ENCODE measurements around the gene RBM20. TPM values are rescaled to one million over a fixed set of nuclear protein-coding genes. Genes with fewer than 3 reads are reported as not detected.

Gene RBM20
- total and polyA plus RNA-seq, 10 of the 15 experiments (the other 5 are each of a cell fraction or from before 2014, with no cell fraction given) = 0.04 to 0.26 (median 0.15) TPM

- TF ChIP-seq, protein P1, sequence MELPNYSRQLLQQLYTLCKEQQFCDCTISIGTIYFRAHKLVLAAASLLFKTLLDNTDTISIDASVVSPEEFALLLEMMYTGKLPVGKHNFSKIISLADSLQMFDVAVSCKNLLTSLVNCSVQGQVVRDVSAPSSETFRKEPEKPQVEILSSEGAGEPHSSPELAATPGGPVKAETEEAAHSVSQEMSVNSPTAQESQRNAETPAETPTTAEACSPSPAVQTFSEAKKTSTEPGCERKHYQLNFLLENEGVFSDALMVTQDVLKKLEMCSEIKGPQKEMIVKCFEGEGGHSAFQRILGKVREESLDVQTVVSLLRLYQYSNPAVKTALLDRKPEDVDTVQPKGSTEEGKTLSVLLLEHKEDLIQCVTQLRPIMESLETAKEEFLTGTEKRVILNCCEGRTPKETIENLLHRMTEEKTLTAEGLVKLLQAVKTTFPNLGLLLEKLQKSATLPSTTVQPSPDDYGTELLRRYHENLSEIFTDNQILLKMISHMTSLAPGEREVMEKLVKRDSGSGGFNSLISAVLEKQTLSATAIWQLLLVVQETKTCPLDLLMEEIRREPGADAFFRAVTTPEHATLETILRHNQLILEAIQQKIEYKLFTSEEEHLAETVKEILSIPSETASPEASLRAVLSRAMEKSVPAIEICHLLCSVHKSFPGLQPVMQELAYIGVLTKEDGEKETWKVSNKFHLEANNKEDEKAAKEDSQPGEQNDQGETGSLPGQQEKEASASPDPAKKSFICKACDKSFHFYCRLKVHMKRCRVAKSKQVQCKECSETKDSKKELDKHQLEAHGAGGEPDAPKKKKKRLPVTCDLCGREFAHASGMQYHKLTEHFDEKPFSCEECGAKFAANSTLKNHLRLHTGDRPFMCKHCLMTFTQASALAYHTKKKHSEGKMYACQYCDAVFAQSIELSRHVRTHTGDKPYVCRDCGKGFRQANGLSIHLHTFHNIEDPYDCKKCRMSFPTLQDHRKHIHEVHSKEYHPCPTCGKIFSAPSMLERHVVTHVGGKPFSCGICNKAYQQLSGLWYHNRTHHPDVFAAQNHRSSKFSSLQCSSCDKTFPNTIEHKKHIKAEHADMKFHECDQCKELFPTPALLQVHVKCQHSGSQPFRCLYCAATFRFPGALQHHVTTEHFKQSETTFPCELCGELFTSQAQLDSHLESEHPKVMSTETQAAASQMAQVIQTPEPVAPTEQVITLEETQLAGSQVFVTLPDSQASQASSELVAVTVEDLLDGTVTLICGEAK (IDR thresholded peaks at IDR 0.05; ENCODE audit: borderline replicate concordance) = no peak
- TF ChIP-seq NFIC (IDR thresholded peaks at IDR 0.05; ENCODE audit: low read depth, low read length) (peak; percentile 94), RFX5 (IDR thresholded peaks at IDR 0.05; ENCODE audit: low read depth, low read length) (no peak), YBX1 (IDR thresholded peaks at IDR 0.05) (peak; percentile 71; the same call in 1 of the 2 replicates), GABPA (IDR thresholded peaks at IDR 0.05; ENCODE audit: low read depth) (no peak), SIN3A (IDR thresholded peaks at IDR 0.05; ENCODE audit: low read depth, low read length) (no peak), CHD2 (IDR thresholded peaks at IDR 0.05; ENCODE audit: borderline replicate concordance, low read depth, low read length) (peak; percentile 68; the same call in 1 of the 2 replicates), NR2F1 (conservative IDR thresholded peaks at IDR 0.05) (peak; percentile 98), REST (IDR thresholded peaks at IDR 0.05; ENCODE audit: low read depth, low read length) (no peak), EED (IDR thresholded peaks at IDR 0.05; ENCODE audit: low read depth) (peak; percentile 97), FOS (IDR thresholded peaks at IDR 0.05; ENCODE audit: borderline replicate concordance, extremely low read depth, insufficient read length) (no peak), RCOR1 (conservative IDR thresholded peaks at IDR 0.05; ENCODE audit: low read depth, low read length) (no peak), ZZZ3 (IDR thresholded peaks at IDR 0.05; ENCODE audit: control insufficient read depth, insufficient read length, low read depth) (no peak), NFYB (IDR thresholded peaks at IDR 0.05; ENCODE audit: insufficient read depth, low read depth, low read length) (no peak), CEBPB (IDR thresholded peaks at IDR 0.05; ENCODE audit: borderline replicate concordance in 1 of 2, low read depth in 2 of 2, low read length in 2 of 2) (peak in 1 of 2 experiments; percentile 49; a peak in 1 of 4 replicates), KAT2A (conservative IDR thresholded peaks at IDR 0.05; ENCODE audit: control insufficient read depth, low read depth, low read length) (no peak)
- TF ChIP-seq, protein P2, sequence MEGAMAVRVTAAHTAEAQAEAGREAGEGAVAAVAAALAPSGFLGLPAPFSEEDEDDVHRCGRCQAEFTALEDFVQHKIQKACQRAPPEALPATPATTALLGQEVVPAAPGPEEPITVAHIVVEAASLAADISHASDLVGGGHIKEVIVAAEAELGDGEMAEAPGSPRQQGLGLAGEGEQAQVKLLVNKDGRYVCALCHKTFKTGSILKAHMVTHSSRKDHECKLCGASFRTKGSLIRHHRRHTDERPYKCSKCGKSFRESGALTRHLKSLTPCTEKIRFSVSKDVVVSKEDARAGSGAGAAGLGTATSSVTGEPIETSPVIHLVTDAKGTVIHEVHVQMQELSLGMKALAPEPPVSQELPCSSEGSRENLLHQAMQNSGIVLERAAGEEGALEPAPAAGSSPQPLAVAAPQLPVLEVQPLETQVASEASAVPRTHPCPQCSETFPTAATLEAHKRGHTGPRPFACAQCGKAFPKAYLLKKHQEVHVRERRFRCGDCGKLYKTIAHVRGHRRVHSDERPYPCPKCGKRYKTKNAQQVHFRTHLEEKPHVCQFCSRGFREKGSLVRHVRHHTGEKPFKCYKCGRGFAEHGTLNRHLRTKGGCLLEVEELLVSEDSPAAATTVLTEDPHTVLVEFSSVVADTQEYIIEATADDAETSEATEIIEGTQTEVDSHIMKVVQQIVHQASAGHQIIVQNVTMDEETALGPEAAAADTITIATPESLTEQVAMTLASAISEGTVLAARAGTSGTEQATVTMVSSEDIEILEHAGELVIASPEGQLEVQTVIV (IDR thresholded peaks at IDR 0.05; ENCODE audit: borderline replicate concordance, partially characterized antibody) = no peak
- TF ChIP-seq, protein P3, sequence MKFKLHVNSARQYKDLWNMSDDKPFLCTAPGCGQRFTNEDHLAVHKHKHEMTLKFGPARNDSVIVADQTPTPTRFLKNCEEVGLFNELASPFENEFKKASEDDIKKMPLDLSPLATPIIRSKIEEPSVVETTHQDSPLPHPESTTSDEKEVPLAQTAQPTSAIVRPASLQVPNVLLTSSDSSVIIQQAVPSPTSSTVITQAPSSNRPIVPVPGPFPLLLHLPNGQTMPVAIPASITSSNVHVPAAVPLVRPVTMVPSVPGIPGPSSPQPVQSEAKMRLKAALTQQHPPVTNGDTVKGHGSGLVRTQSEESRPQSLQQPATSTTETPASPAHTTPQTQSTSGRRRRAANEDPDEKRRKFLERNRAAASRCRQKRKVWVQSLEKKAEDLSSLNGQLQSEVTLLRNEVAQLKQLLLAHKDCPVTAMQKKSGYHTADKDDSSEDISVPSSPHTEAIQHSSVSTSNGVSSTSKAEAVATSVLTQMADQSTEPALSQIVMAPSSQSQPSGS (IDR thresholded peaks at IDR 0.05; ENCODE audit: low read length) = peak; percentile 81
These were observed 198.9 kb downstream of the RBM20 start (continued) for GRCh38 chr10:110843031-110843430.

All from GM12878 (cell line).